ENCODE results near the gene MYADML2.

Gene MYADML2

DNA sequence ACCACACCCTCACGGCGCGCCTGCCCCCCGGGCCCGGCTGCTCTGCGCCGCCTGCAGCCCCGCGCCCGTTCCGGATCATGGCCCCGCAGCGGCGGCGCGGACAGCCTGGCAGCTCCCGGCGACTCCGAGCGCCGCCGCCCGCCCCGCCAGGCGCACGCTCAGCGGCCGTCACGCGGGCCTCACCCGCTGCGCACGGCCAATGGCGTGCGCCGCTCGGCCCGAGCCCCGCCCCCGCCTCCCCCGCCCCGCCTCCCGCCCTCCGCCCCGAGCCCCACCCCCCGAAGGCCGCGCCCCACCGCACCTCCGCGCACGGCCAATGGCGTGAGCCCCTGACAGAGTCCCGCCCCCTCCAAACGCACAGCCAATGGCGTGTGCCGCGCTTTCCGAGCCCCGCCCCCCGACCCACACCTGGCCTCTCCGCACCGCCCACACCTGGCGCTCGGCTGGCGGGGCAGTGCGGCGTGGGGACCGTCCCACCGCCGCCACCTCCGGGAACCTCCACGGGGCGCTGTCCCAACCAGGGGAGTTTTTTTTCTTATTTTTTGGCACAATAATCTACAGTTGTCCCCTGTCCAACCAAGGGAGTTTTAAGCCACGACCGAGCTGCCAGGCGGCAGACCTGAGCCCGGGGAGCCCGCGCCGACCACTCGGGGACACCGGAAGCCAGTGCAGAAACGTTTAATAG is 35.6 kb downstream of the MYADML2 start, which contains the start of gene PCYT2:
Gene PCYT2 (minus strand): TSS at position 123 of the 685 bp plus-strand sequence. CDS start 44 bp downstream, at position 79.
- no peak for DNase-seq (ENCODE audit: low read depth)

DNA sequence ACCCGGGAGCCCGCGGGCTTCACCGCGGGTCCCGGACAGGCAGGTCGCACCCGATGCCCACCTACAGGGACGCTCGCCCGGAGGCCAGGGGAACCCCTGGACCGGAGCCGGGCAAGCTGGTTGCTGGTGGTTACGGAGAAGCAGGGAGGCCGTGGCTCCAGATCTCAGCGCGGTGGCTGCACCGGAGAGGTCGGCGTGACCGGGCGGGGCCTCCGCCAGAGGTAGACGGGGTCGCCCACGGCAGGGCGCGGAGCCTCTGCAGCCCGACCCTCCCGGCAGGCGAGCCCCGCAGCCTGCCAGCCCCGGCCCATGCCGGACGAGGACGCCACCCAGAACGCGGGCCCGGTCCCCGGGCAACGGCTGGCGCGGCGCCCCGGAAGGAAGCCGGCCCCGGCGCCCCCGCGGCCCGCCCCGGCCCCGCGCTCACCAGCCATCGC is 36.2 kb downstream of the MYADML2 start:
- DNase-seq (ENCODE audit: low read depth): no peak

DNA sequence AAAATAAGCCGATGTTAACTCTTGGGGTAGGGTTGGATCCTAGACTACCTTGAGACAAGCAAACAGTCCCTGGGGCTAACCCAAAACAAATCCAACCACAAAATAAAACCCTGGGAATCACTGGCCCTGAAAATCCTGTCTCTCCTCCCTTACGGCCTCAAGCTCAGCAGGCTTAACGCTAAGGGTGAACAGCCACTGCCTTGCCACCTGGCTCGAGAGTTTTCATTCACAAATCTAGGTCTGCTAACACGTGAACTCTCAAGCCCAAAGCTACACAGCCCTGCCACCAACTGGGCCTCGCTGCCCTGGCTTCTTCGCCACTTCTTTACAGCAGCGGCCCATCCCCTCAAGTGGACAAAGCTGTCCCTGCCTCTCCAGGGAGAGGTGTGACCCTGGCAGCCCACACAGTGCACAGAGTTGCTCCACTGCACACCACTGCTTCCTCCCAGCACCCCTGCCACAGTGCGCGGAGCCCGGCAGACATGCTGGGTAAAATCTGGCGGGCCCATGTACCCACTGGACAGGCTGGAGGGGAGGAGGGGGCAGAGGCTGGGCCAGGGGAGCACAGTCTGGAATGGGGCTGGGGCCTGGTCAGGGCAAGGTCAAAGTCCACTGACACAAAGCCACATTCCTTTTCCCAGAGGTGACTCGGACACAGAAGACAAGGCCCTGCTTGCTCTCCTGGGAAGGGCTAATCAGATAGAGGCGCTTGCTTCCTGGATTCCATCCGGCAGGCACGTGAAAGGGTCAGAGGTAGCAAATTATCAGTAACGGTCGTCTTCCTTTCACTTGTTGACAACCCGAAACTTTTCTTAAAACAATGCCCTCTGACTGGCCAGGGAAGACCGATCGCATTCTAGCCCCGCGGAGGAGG is 36.8 kb downstream of the MYADML2 start:
- no peak for DNase-seq (ENCODE audit: low read depth)

DNA sequence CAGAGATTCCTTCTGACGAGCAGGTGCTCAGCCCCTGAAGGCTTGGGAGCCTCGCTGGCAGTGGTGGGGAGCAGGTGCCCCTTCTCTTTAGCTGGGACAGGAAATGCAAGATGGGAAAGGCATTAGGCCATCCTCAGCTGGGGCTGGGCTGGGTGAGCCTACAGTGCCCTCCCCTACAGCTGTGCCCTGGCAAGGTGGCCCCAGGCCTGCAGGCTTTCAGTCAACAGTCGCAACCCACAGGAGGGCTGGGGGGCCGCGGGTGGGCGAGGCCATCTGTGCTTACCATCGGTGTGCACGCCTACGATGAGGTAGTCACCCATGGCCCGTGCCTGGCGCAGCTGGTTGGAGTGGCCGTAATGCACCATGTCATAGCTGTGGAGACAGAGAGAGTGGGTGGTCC is 37.8 kb downstream of the MYADML2 start:
- no peak for DNase-seq (ENCODE audit: low read depth)

DNA sequence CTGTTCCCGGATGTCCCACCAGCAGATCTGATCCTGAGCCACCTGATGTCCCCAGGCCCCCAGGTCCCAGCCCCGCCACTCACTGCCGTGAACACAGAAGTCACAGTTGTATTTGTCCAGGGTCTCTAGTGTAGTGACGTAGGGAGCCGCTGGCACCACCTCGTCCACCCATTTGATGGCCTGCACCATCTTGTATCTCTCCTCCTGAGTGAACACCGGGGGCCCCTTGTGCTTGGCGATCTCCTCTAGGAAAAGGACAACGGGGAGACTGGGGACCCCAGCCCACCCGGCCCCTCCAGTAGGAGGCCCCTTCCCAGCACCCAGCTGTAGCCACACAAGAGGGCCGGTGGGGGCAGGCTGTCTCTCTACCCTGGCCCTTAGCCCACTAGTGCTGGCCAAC is 38.2 kb downstream of the MYADML2 start:
- no peak for DNase-seq (ENCODE audit: low read depth)

DNA sequence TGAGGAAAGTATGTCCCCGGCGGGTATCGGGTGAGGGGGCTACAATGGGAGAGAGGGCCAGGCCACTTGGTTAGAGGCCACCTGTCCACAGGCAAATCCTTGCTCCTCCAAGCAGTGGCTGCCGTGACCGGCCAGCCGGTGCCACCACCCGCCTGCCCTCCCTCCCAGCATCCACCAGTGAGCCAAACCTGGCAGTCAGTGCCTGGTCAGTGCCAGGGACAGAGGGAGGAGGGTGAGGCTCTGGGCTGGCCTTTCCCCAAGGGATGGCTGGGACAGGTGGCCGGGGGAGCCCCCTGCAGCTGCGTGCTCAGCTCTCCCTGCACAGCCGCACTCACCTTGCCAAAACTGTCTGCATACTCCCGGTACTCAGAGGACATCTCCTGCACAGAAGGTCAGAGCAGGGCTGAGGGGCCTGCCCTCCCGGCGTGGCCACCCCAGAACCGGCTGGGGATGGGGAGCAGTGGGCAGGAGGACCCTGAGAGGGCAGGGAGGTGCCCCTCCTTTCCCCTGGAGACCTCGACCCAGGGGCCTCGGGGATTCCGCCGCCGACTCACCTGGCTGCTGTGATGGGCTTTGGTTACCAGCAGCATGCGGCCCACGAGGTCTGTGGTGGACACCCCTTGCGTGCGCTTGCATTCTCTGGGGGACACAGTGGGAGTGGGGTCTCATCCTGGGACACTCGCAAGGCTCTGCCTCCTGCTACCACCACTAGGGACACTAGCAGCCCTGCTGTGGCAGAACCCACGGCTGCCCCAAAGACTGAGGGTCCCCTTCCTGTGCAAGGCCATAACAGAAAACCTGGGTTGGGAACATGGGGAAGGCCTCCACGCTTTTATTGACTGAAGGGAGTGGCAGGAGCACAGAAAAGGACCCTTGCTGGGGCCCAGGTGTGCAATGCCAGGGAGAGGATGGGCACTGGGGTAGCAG is 39.6 kb downstream of the MYADML2 start:
- DNase-seq (ENCODE audit: low read depth): no peak

DNA sequence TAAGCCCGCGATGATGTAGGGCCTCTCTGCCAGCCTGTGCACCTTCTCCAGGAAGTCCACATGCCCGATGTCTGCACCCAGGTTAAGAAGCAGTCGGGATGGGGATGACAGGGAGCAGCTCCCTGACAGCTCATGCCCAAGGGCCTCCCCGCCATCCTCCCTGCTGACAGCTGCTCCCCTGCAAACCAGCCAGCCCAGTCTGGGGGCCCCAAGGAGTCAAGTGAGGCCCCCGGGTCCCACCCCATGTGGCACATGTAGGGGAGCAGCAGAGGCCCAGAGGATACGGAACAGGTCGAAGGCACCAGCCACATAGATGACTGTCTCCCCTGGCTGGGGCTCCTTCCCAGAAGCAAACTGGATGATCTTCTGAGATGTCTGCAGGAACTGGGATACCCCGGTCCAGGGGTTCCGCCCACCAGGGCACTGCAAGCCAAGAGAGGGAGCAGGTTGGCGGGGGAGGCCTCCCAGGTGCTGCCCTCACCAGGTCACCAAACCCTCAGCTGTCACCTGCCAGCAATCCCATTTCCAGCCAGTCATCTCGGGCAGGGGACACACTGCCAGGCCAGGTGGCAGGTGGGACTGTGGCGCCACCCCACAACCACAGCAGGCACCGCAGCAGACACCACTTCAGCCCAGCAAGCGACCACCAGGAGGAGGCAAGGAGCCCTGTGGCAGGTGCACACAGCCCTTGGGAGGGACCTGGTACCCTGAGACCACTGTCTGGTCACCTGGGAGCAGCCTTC is 40.4 kb downstream of the MYADML2 start:
- DNase-seq (ENCODE audit: low read depth): no peak

DNA sequence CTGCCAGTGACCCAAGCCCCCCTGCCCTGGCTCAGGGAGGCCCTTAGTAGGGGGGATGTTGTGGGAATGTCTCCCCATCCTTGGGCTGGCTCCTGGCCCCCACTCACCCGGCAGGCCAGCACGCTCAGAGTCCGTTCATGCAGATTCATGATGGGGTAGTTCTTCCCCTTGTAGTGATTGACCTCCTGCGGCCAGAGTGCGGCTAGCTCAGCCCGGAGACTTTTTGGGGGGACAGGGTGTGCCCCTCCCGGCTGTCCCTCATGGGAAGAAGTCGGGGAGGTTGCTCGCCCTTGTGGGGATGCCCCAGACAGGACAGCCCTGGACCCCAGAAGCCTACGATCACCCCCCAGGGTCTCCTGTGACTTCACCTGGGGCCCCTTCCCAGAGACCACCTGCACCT is 41.0 kb downstream of the MYADML2 start:
- DNase-seq (ENCODE audit: low read depth): no peak

DNA sequence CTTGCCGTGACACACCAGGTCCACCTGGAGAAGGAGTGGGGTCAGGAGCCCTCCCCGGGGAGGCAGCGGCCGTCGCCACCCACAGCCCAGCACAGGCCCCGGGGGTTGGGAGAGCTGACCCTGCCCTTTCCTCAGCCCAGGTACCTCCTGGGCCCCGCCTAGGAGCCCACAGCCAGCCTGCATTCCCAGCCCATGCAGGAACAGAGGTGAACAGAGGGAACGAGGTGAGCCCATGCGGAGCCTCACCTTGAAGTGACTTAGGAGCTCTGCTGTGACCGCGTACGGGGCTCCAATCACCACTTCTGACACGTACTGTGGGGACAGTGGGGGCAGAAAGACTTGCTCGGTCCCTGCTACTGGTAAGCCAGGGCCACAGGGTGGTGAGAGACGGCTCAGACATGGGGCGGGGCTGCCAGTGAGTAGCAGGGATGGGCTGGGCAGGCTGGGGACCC is 41.6 kb downstream of the MYADML2 start:
- no peak for DNase-seq (ENCODE audit: low read depth)

DNA sequence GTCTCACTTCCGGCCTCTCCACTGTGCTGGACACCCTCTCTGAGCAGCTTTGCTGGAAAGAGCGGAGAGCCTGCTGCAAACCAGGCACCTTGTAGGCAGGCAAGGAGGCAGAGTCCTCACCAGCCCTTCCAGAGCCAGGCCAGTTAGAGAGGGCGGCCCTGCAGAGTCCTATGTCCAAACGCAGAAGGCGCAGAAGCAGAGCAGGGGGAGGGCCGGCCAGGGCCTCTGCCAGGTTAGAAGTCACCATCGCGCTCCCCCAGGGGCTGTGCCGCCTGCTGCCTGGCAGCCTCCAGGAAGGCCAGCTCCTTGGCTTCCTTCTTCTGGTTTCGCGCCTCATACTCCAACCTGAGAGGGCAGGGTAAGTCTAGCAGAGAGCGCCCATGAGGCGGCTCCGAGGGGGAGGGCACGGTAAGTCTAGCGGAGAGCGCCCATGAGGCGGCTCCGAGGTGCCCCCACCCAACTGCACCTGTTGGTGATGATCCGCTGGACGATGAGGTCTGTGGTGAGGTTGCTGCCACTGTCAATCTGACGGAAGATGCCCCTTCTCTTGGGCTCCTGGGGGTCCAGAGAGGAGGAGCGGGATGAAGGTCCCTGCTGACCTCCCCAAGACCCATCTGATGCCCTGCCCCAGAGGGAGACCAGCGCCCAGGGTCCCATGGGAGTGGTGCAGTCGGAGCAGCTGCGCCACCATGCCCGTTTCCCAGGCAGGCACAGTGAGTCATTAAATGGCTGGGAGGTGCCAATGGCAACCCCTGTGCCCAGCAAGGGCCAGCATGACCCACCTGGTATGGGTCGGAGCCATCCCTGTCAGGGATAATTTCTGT is 42.2 kb downstream of the MYADML2 start:
- no peak for DNase-seq (ENCODE audit: low read depth)

DNA sequence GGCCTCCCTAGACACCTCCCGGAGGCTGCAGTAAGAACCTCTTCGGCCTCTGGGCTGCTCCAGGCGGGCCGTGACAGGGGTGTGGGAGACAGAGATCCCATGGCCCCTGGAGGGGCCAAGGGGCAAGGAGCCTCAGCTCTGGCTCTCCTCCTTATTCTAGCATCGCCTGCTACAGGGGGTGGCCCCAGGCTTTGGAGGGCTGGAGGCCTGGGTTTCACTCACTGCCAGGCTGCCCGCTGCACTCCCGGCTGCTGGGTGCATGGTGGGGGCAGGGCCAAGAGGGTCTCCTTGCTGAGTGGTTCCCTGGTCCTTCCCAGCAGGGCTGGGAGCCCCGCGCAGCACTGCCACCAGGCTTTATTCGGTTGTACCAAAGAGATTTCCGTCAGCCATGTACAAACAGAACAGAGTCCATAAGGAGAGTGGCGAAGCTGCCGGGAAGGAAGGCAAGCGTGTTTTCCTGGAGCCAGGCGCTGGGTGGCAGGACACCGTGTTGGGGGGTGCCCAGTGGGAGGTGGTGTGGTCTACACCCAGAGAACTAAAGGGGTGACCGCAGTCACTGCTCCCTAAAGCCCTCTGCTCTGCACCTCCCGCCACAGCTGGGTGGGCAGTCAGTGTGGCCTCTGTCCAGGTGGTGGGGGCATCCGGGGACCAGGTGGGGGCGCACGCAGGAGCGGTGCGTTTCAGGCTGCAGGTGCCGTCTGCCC is 43.0 kb downstream of the MYADML2 start:
- DNase-seq (ENCODE audit: low read depth): no peak

DNA sequence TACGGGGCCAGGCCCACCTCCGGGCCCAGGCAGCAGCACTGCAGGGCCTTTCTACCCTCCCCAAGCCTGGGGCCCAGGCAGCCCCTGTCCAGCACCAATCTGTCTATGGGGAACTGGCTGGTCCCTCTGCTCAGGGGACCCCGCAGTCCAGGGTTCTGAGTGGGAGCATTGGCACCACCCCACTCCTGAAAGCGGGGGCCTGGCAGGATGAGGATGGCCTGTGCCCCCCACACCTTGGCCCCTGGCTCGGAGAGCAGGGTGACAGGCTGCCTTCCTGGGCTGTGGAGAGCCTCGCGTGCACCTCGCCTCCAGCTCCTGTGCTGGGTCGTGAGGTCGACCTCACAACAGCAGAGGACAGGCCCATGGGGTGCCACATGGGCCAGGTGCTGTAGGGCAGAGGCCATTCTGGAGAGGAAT is 43.6 kb downstream of the MYADML2 start:
- no peak for DNase-seq (ENCODE audit: low read depth)

DNA sequence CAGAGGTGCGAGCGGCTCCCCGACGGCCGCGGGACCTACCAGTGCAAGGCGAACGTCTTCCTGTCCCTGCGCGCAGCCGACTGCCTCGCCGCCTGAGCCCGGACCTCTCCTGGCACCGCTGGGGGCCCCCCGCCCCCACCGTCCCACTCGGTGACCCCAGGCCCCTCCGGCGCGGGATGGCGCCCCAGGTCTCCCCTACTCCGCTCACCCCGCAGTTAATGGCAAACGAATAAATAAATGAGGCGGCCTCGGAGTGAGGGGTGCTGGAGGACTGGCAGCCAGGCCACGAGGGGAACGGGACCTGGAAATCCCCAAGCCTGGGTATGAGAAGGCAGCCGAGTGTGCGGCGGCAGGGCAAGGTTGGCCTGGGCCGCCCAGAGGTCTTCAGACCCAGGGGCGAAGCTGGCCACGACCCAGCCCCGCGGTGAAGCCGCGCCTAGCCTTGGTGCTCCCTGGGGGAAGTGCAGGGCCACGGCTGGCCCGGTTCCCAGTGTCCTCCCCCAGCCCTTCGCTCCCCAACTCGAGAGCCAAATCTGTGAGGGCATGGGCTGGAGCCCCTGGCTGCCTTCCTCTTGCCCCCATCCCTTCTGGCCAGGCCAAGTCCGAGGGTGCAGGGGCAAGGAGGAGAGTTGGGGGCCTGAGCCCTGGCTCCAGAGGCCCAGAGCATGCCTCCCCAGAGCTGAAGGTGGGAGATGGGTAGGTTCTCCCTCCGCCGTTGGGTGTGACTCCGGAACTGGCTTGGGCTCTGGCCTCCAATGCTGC is 44.2 kb downstream of the MYADML2 start:
- DNase-seq (ENCODE audit: low read depth): no peak

DNA sequence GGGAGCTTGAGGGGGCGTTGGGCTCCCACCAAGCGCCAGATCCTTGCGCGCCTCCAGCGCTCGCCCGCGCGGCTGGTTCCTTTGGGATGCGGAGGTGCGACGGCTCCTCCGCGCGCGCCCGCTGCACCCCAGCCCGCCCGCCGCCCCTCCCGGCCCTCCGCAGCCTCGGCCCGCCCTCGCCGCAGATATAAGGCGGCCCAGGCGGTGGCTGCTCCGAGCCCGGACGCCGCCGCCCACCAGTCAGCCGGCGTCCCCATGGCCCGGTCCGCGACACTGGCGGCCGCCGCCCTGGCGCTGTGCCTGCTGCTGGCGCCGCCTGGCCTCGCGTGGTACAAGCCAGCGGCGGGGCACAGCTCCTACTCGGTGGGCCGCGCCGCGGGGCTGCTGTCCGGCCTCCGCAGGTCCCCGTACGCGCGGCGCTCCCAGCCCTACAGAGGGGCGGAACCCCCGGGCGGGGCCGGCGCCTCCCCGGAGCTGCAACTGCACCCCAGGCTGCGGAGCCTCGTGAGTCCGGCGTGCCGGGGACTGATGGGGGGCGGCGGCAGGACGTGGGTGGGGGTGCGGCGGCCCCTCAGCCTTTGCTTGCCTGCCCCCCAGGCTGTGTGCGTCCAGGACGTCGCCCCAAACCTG is 44.9 kb downstream of the MYADML2 start, which contains the start of gene NPB:
Gene NPB (plus strand): TSS at position 216 of the 630 bp plus-strand sequence. CDS start 40 bp downstream, at position 256.
- DNase-seq (ENCODE audit: low read depth): no peak

DNA sequence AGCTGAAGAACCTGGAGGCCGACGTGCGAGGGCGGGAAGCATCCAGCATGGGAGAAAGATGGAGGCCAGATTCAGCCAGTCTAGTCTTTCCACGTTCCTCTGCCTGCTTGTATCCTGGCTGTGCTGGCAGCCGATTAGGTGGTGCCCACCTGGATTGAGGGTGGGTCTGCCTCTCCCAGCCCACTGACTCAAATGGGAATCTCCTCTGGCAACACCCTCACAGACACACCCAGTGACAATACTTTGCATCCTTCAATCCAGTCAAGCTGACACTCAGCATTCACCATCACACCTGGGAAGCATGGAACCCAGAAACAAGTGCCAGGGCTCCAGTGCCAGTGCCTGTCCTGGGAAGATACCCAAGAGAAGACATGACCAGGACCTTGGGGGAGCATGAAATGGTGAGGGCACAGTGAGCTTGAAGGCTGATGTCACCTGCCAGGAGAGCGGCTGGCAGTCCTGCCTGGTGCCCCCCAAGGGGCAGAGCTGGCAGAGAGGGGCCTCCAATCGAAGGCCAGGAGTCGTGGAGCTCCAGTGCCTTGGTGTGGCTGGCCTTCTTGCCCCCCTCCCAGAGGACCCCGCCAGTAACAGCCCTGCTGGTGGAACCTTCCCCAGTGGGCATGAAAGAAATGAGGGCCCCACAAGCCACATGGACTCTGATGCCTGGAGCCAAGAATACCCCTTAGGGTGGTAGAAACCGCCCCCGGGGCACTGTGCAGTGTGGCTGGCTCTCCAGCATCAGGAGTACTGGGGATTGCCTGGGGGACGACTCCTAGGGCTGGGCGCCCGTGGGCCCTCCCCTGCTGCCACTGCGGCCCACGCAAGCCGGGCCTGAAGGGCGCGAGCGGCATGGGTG is 45.6 kb downstream of the MYADML2 start:
- no peak for DNase-seq (ENCODE audit: low read depth)

DNA sequence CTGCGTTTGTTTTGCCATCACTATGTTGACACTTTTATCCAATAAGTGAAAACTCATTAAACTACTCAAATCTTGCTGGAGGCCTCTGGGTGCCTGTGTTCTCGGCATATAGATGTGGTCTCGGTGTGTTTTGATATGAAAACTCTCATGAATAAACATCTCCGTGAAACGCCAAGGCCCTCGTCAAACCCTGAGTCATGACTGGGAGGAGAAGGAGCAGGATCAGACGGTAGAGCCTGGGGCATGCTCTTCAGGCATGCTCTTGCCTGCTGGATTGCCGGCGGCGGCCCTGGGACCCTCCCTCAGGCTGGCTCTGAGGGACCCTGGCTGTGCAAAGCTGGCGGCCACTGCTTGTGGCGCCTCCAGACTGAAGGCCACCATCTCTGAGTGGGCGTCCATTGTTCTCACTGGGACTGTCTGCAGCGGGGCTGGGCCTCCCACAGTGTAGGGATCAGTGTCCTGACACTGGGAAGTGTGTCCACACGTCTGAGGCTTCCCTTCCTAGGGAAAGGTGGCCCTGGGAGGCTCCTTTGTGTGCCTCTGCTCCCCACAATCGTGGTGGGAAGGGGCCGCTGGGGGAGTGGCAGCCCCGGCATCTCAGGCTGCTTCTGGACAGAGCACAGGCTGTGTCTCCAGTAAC is 46.7 kb downstream of the MYADML2 start:
- DNase-seq (ENCODE audit: low read depth): no peak
